Measurements from ENCODE around the gene MEI4.

The MEI4 gene

DNA sequence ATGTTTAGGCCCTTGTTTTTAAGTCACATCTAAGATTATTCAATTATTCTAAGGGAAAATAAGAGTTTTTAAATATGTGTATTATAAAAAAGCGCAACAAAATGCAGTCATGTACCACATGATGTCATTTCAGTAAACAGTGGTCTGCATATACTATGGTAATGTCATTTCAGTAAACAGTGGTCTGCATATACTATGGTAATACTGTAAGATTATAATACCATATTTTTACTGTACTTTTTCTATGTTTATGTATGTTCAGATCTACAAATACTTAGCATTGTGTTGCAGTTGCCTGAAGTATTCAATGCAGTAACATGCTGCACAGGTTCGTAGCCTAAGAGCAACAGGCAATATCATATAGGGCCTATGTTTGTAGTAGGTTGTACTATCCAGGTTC is 21.4 kb downstream of the MEI4 start:
- Histone ChIP-seq H4K20me1 (ENCODE audit: insufficient read depth, low read length) (no peaks in the 10 kb centered on the region), H3K27ac (ENCODE audit: low read length) (no peak overlapping the region), H3K4me3 (ENCODE audit: low read length) (no peak overlapping the region), H3K9ac (ENCODE audit: low read length) (no peak overlapping the region), H3K27me3 (replicated peaks; ENCODE audit: insufficient read depth, low read length) (no peaks in the 10 kb centered on the region), H3K36me3 (replicated peaks; ENCODE audit: insufficient read depth, low read length) (no peaks in the 10 kb centered on the region), H2AFZ (ENCODE audit: low read length) (no peak overlapping the region), H3K4me2 (ENCODE audit: low read depth, low read length) (no peak overlapping the region), H3F3A (ENCODE audit: insufficient read depth, low read length) (no peaks in the 10 kb centered on the region), H3K79me2 (ENCODE audit: low read length) (no peaks in the 10 kb centered on the region), H3K9me3 (replicated peaks; ENCODE audit: insufficient read depth, low read length) (no peaks in the 10 kb centered on the region), H3K9me2 (replicated peaks; ENCODE audit: insufficient read depth, low read length) (no peaks in the 10 kb centered on the region), H3K4me1 (ENCODE audit: low read length) (no peaks in the 10 kb centered on the region)
- DNase-seq = no peak
- TF ChIP-seq EZH2 (optimal IDR thresholded peaks at IDR 0.05; ENCODE audit: low read depth, low read length) (no peak), EZH2phosphoT487 (IDR thresholded peaks at IDR 0.05; ENCODE audit: low read length) (no peak)
- TF ChIP-seq, protein P1, sequence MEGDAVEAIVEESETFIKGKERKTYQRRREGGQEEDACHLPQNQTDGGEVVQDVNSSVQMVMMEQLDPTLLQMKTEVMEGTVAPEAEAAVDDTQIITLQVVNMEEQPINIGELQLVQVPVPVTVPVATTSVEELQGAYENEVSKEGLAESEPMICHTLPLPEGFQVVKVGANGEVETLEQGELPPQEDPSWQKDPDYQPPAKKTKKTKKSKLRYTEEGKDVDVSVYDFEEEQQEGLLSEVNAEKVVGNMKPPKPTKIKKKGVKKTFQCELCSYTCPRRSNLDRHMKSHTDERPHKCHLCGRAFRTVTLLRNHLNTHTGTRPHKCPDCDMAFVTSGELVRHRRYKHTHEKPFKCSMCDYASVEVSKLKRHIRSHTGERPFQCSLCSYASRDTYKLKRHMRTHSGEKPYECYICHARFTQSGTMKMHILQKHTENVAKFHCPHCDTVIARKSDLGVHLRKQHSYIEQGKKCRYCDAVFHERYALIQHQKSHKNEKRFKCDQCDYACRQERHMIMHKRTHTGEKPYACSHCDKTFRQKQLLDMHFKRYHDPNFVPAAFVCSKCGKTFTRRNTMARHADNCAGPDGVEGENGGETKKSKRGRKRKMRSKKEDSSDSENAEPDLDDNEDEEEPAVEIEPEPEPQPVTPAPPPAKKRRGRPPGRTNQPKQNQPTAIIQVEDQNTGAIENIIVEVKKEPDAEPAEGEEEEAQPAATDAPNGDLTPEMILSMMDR (IDR thresholded peaks at IDR 0.05; ENCODE audit: low read length) = no peak

GRCh38 chr6:77678048-77678447 is 25.2 kb downstream of the MEI4 start:
- no peak for TF ChIP-seq EZH2phosphoT487 (IDR thresholded peaks at IDR 0.05; ENCODE audit: low read length)
- no peak for TF ChIP-seq EZH2 (optimal IDR thresholded peaks at IDR 0.05; ENCODE audit: low read depth, low read length)
- TF ChIP-seq, protein P1 (IDR thresholded peaks at IDR 0.05; ENCODE audit: low read length) = no peak
- Histone ChIP-seq H3K4me2 (ENCODE audit: low read depth, low read length) (no peak overlapping the region), H3K9me2 (replicated peaks; ENCODE audit: insufficient read depth, low read length) (no peaks in the 10 kb centered on the region), H3K79me2 (ENCODE audit: low read length) (no peaks in the 10 kb centered on the region), H2AFZ (ENCODE audit: low read length) (no peak overlapping the region), H3K9ac (ENCODE audit: low read length) (no peak overlapping the region), H3K4me3 (ENCODE audit: low read length) (no peak overlapping the region), H3K36me3 (replicated peaks; ENCODE audit: insufficient read depth, low read length) (no peaks in the 10 kb centered on the region), H3F3A (ENCODE audit: insufficient read depth, low read length) (no peaks in the 10 kb centered on the region), H3K9me3 (replicated peaks; ENCODE audit: insufficient read depth, low read length) (no peaks in the 10 kb centered on the region), H4K20me1 (ENCODE audit: insufficient read depth, low read length) (no peaks in the 10 kb centered on the region), H3K27me3 (replicated peaks; ENCODE audit: insufficient read depth, low read length) (no peaks in the 10 kb centered on the region), H3K27ac (ENCODE audit: low read length) (no peak overlapping the region), H3K4me1 (ENCODE audit: low read length) (no peaks in the 10 kb centered on the region)
- no peak for DNase-seq

DNA sequence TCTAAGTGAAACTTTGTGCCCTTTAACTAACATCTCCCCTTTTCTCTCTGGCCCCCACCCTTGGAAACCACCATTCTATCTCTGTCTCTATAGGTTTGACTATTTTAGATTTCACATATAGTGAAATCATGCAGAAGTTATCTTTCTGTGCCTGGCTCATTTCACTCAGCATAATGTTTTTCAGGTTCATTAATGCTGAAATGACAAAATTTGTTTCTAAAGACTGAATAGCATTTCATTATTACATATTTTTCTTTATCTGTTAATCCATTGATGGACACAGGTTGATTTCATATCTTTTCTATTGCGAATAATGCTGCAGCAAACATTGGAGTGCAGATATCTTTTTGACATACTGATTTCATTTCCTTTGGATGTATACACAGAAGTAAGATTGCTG is 30.7 kb downstream of the MEI4 start:
- H3F3A ChIP-seq (ENCODE audit: insufficient read depth, low read length) = no peaks in the 10 kb centered on the region
- no peak overlapping the region for H3K4me2 ChIP-seq (ENCODE audit: low read depth, low read length)
- no peaks in the 10 kb centered on the region for H3K4me1 ChIP-seq (ENCODE audit: low read length)
- no peak for DNase-seq
- no peaks in the 10 kb centered on the region for H3K36me3 ChIP-seq (replicated peaks; ENCODE audit: insufficient read depth, low read length)
- no peak for TF ChIP-seq EZH2phosphoT487 (IDR thresholded peaks at IDR 0.05; ENCODE audit: low read length)
- TF ChIP-seq, protein P1 (IDR thresholded peaks at IDR 0.05; ENCODE audit: low read length) = no peak
- TF ChIP-seq EZH2 (optimal IDR thresholded peaks at IDR 0.05; ENCODE audit: low read depth, low read length) = no peak
- H3K27ac ChIP-seq (ENCODE audit: low read length) = no peak overlapping the region
- H3K9me2 ChIP-seq (replicated peaks; ENCODE audit: insufficient read depth, low read length) = no peaks in the 10 kb centered on the region
- no peak overlapping the region for H3K9ac ChIP-seq (ENCODE audit: low read length)
- no peak overlapping the region for H3K4me3 ChIP-seq (ENCODE audit: low read length)
- no peak overlapping the region for H2AFZ ChIP-seq (ENCODE audit: low read length)
- no peaks in the 10 kb centered on the region for H3K27me3 ChIP-seq (replicated peaks; ENCODE audit: insufficient read depth, low read length)
- no peaks in the 10 kb centered on the region for H3K9me3 ChIP-seq (replicated peaks; ENCODE audit: insufficient read depth, low read length)
- no peaks in the 10 kb centered on the region for H4K20me1 ChIP-seq (ENCODE audit: insufficient read depth, low read length)
- H3K79me2 ChIP-seq (ENCODE audit: low read length) = no peaks in the 10 kb centered on the region
